NB4 (cell line): ENCODE measurements around the gene PTTG2.

Source experiments
- DNase-seq: peaks from one replicate; pipeline ENCODE4 v3.0.0; 2010; ENCODE audit warnings: low read depth
- H3K4me3 ChIP-seq: one replicate; pipeline ENCODE4 v1.5.1; 2011; ENCODE audit warnings: mild to moderate bottlenecking, low read depth, low read length, moderate library complexity
- MYC ChIP-seq: IDR thresholded peaks from 2 replicates; pipeline ENCODE4 v1.6.1; 2011; ENCODE audit warnings: low read depth, low read length
- POLR2A ChIP-seq: IDR thresholded peaks from 2 replicates; pipeline ENCODE4 v1.6.1; 2011; ENCODE audit warnings: mild to moderate bottlenecking; ENCODE audit not compliant: insufficient read length; ENCODE audit errors: extremely low read depth
- TF ChIP-seq, protein P1 (sequence below): IDR thresholded peaks from 2 replicates; pipeline ENCODE4 v1.6.1; 2011; ENCODE audit warnings: low read depth, low read length
- TF ChIP-seq, protein P2 (sequence below): IDR thresholded peaks from one replicate; pipeline ENCODE4 v1.5.1; 2012; ENCODE audit warnings: low read depth, low read length

The PTTG2 gene

DNA sequence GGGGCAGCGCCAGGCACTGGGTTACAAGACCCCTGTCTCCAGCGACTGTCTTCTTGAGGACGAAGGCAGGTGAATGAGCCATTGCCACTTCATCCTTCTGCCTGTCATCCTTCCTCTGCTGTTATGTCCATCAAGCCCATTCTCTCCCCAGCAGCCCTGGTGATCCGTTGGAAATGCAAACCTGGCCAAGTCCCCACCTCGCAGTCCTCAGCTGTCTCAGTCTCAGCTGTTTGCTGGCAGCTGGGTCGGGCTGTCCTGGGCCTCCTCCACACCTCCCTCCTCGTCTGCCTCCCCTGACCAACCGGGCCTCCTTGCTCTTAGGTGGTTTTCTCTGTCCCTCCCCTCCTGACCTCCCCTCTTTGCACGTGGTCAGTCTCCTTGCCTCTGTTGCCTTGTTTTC is 38.0 kb downstream of the PTTG2 start:
- no peak for DNase-seq
- H3K4me3 ChIP-seq: no peak overlapping the region
- TF ChIP-seq MYC (no peak), POLR2A (no peak)
- TF ChIP-seq, protein P1, sequence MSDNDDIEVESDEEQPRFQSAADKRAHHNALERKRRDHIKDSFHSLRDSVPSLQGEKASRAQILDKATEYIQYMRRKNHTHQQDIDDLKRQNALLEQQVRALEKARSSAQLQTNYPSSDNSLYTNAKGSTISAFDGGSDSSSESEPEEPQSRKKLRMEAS: no peak
- TF ChIP-seq, protein P2, sequence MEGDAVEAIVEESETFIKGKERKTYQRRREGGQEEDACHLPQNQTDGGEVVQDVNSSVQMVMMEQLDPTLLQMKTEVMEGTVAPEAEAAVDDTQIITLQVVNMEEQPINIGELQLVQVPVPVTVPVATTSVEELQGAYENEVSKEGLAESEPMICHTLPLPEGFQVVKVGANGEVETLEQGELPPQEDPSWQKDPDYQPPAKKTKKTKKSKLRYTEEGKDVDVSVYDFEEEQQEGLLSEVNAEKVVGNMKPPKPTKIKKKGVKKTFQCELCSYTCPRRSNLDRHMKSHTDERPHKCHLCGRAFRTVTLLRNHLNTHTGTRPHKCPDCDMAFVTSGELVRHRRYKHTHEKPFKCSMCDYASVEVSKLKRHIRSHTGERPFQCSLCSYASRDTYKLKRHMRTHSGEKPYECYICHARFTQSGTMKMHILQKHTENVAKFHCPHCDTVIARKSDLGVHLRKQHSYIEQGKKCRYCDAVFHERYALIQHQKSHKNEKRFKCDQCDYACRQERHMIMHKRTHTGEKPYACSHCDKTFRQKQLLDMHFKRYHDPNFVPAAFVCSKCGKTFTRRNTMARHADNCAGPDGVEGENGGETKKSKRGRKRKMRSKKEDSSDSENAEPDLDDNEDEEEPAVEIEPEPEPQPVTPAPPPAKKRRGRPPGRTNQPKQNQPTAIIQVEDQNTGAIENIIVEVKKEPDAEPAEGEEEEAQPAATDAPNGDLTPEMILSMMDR: no peak

DNA sequence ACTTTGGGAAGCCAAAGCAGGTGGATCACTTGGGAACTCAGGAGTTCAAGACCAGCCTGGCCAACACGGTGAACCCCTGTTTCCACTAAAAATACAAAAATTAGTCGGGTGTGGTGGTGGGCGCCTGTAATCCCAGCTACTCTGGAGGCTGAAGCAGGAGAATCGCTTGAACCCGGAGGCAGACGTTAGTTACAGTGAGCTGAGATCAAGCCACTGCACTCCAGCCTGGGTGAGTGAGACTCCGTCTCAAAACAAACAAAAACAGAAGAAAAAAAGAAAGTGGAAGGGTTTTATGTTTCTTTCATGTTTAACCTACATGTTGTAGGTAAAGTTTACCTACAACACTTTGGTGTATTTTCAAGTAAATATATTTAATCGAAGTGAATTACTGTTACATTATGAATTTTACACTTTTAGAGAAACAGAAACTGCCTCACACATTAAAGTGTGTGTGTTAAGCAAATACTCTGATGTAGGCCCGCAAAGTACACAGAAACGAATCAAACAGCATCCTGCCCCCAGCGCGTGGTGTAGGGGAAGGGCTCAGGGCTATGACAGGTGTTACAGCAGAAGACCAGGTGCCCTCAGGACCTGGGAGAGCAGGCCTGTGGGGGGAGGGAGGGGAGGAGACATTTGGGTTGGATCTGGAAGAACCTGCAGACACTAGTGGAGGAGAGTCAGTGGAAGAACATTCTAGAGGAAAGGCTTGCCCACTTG is 39.0 kb downstream of the PTTG2 start:
- no peak overlapping the region for H3K4me3 ChIP-seq
- no peak for DNase-seq
- TF ChIP-seq POLR2A: no peak
- no peak for TF ChIP-seq MYC
- TF ChIP-seq, protein P1: no peak
- TF ChIP-seq, protein P2: no peak

- no peak overlapping the region for H3K4me3 ChIP-seq
- DNase-seq: no peak
- no peak for TF ChIP-seq MYC
- TF ChIP-seq, protein P1: no peak
- TF ChIP-seq, protein P2: no peak
- TF ChIP-seq POLR2A: no peak
Measured at GRCh38 chr4:37999965-38000364, 39.8 kb downstream of the PTTG2 start.

GRCh38 chr4:38001927-38002326 is 41.7 kb downstream of the PTTG2 start:
- DNase-seq: no peak
- H3K4me3 ChIP-seq: no peak overlapping the region
- TF ChIP-seq, protein P2: no peak
- TF ChIP-seq, protein P1: no peak
- TF ChIP-seq MYC (no peak), POLR2A (no peak)

DNA sequence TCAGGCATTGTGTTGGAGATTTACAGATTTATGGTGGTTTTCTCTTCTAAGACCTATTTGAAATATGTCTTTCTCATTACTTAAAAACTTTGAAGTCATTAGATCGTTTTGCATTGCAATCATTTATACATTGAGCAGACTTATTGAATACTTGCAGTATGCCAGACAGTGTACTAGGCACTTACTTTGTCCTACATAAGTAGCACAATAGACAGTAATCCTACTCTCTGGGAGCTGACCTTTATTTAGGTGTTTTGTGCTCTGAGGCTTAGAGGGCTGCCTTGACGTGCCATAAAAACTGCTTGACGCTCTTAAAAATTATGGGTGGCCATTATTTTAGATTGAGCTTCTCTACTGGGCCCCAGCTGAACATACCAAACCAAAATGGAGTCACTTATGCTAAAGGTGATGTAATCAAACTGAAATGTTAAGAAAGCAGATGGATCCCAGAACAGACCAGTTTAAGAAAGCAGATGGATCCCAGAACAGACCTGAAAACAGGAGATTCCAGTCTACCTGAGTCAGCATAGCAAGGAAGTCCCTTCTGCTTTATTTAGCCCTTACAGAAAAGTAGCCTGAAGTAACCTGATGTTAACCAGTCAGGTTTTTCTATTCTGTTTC is 42.4 kb downstream of the PTTG2 start:
- DNase-seq: no peak
- no peak overlapping the region for H3K4me3 ChIP-seq

More for the DNA sequence above, 42.4 kb downstream of the PTTG2 start:
- TF ChIP-seq, protein P1: no peak
- TF ChIP-seq POLR2A (no peak), MYC (no peak)
- TF ChIP-seq, protein P2: no peak
